OCI-LY1 (cell line): ENCODE data around the gene LRMDA.

ENCODE experiments used
- CTCF ChIP-seq: fragments of 200-600 bp; sonication (generic), shearing (Covaris generic); IDR thresholded peaks from 2 replicates; pipeline ENCODE4 v1.5.1; 2017; ENCODE audit warnings: mild to moderate bottlenecking, antibody characterized with exemption, low read length, moderate library complexity, mixed read lengths
- EZH2 ChIP-seq: fragments of 200-600 bp; sonication (generic), shearing (Covaris generic); IDR thresholded peaks from 2 replicates; pipeline ENCODE4 v1.8.0; 2017; ENCODE audit warnings: borderline replicate concordance, mixed run types, mild to moderate bottlenecking, antibody characterized with exemption, low read length, moderate library complexity, mixed read lengths

DNA sequence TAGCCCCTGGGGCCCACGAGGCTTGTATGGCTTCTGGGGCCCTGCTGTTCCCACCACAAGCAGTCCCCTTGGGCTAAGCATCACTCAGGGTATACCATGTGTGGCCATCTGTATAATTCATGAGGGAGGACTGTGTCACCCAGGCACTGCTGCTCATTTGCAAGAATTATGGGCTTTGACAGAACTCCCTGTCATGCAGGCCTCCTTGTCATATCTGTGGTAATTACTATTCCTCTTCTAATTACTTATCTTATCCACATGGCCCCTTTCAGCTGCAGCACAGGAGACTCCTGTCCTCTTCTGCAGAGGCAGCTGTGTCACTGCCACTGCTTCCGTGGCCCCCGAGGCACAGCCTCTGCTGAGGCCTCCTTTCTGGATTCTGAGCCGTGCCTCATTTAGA is 46.3 kb downstream of the LRMDA start:
- no peak for TF ChIP-seq EZH2
- TF ChIP-seq CTCF, result no peak
